Gastrocnemius medialis (tissue), 4 donors: ENCODE measurements around the gene LAMA1. TPM values are rescaled to one million over a fixed set of nuclear protein-coding genes. Genes with fewer than 3 reads are reported as not detected.

Source experiments
- ATAC-seq, 2 donors: fragments of 150-250 bp; one replicate each; pipeline ENCODE4 v1.9.1; 2016
- DNase-seq, 2 donors: peaks; one replicate each; pipeline ENCODE4 v3.0.0-alpha.2; 2019
- H3K27ac ChIP-seq, 4 donors: fragments of 200-600 bp; sonication (generic); 1 replicate in 1 of 4; 2 replicates in 3 of 4; pipeline ENCODE4 v1.5.1; 2016 to 2018; ENCODE audit warnings: mild to moderate bottlenecking in 2 of 4, moderate library complexity in 1 of 4
- H3K27me3 ChIP-seq, 3 donors: fragments of 200-600 bp; sonication (generic) in 2 of 3; 1 replicate in 1 of 3; 2 replicates in 2 of 3; pipeline versions ENCODE4 v1.5.1 to v1.6.0; 2016 to 2019; ENCODE audit warnings: mild to moderate bottlenecking in 1 of 3, moderate library complexity in 1 of 3
- H3K36me3 ChIP-seq, 2 donors: fragments of 200-600 bp; sonication (generic) in 1 of 2; one replicate each; pipeline ENCODE4 v1.5.1; 2017 to 2018
- H3K4me1 ChIP-seq, 2 donors: fragments of 200-600 bp; sonication (generic) in 1 of 2; one replicate each; pipeline ENCODE4 v1.5.1; 2016 to 2017; ENCODE audit warnings: mild to moderate bottlenecking in 2 of 2
- H3K4me3 ChIP-seq, 4 donors: fragments of 200-600 bp; sonication (generic) in 3 of 4; 1 replicate in 1 of 4; 2 replicates in 3 of 4; pipeline ENCODE4 v1.5.1; 2016 to 2019; ENCODE audit warnings: mild to moderate bottlenecking in 2 of 4
- H3K9me3 ChIP-seq, 3 donors: fragments of 200-600 bp; sonication (generic) in 2 of 3; 1 replicate in 1 of 3; 2 replicates in 2 of 3; pipeline ENCODE4 v1.5.1; 2016 to 2019
- CTCF ChIP-seq, 5 experiments: fragments of 450-650 bp in 3 of 5; fragments of 200-600 bp in 2 of 5; sonication (generic) in 2 of 5; IDR thresholded peaks in 4 of 5; conservative IDR thresholded peaks in 1 of 5; 1 replicate in 4 of 5; 2 replicates in 1 of 5; pipeline ENCODE4 v1.5.1; 2016 to 2019; ENCODE audit warnings: antibody characterized with exemption in 5 of 5, mild to moderate bottlenecking in 3 of 5, moderate library complexity in 3 of 5
- POLR2A ChIP-seq, 2 donors: fragments of 450-650 bp; IDR thresholded peaks; one replicate each; pipeline ENCODE4 v1.6.1; 2017; ENCODE audit warnings: antibody characterized with exemption in 2 of 2, mild to moderate bottlenecking in 2 of 2, moderate library complexity in 2 of 2
- in situ Hi-C, 4 donors: fragments of 200-750 bp; cut with MboI; loops; one replicate each; pipeline versions ENCODE4 v1.15.0 to v1.8.0; 2017; ENCODE audit warnings: low sequenced_read_pairs in 4 of 4
- intact Hi-C: fragments of 100-400 bp; cut with DNase I; formaldehyde crosslinking; loops from one replicate; pipeline ENCODE4 v1.15.1; 2023; ENCODE audit warnings: low total_unique reads
- total RNA-seq, 4 donors: library from RNA; depleted of rRNA; stranded (reverse); fragments of >200 nt; gene quantifications; one replicate each; pipeline versions ENCODE4 v1.1.0 to v1.2.3, GENCODE V29; 2016

LAMA1 gene
- total RNA-seq, 4 donors from 2014 or later, result 0.05 to 0.44 (median 0.09) TPM

- ATAC-seq, result no peak
These were observed 89.0 kb downstream of the LAMA1 start for GRCh38 chr18:7028625-7029024.

DNA sequence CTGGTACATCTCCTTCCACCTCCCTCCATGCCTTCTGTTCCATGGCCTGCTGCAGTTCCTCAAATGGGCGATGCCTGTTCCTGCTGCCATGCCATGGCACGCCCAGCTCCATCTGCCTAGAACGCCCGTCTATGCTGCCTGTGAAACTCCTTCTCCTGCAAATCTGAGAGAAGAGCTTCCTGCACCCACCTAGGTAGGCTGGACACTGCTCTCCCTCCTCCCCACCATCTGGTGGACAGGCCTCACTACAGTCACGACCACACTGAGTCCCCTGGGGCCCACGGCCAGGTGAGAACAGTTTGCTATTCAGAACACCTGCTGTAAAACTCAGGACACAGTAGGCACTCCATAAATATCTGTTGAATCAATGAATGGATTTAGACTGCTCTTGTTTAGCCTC, 92.4 kb downstream of the LAMA1 start:
- in situ Hi-C loops (loop anchor here in 1 of 4 donors (10.0 kb wide), 1 partner anchor 60 kb away; no protein-coding TSS in a partner anchor), intact Hi-C loops (no loop called here)
- H3K27me3 ChIP-seq, result no peaks in the 10 kb centered on the region

More at GRCh38 chr18:7028625-7029024, 89.0 kb downstream of the LAMA1 start:
- Histone ChIP-seq H3K27me3 (no peaks in the 10 kb centered on the region), H3K9me3 (no peaks in the 10 kb centered on the region), H3K4me1 (no peaks in the 10 kb centered on the region), H3K27ac (no peak overlapping the region), H3K4me3 (no peak overlapping the region), H3K36me3 (no peaks in the 10 kb centered on the region)
- in situ Hi-C loops, result loop anchor here in 1 of 4 donors (10.0 kb wide), 1 partner anchor 56 kb away; no protein-coding TSS in a partner anchor
- TF ChIP-seq CTCF (IDR thresholded peaks at IDR 0.05 in 4 of 5, conservative IDR thresholded peaks at IDR 0.05 in 1 of 5) (no peak), POLR2A (IDR thresholded peaks at IDR 0.05) (no peak)
- DNase-seq, result no peak
- intact Hi-C loops, result no loop called here

DNA sequence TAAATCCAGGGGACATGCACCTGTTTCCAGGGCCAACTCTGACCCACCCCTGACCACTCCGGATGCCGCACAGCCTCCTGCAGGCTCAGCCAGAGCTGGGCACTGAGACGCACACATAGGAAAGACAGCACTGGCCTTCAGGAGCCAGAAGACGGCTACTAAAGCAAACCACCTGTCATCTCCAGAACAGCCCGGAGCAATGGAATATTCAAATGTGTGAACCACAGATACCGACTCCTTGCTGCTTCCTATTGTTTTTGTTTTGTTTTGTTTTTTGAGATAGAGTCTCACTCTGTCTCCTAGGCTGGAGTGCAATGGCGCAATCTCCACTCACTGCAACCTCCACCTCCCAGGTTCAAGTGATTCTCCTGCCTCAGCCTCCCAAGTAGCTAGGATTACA, 94.0 kb downstream of the LAMA1 start:
- no peak overlapping the region for H3K4me3 ChIP-seq
- in situ Hi-C loops, result loop anchor here in 1 of 4 donors (10.0 kb wide), 1 partner anchor 61 kb away; no protein-coding TSS in a partner anchor
- no peaks in the 10 kb centered on the region for H3K36me3 ChIP-seq

More for the DNA sequence above, 92.4 kb downstream of the LAMA1 start:
- no peak for ATAC-seq
- H3K36me3 ChIP-seq, result no peaks in the 10 kb centered on the region
- TF ChIP-seq CTCF (IDR thresholded peaks at IDR 0.05 in 4 of 5, conservative IDR thresholded peaks at IDR 0.05 in 1 of 5) (no peak), POLR2A (IDR thresholded peaks at IDR 0.05) (no peak)
- no peak for DNase-seq
- no peak overlapping the region for H3K4me3 ChIP-seq
- H3K9me3 ChIP-seq, result no peaks in the 10 kb centered on the region
- no peaks in the 10 kb centered on the region for H3K4me1 ChIP-seq
- no peak overlapping the region for H3K27ac ChIP-seq

GRCh38 chr18:7023063-7023580, 94.5 kb downstream of the LAMA1 start:
- intact Hi-C loops (no loop called here), in situ Hi-C loops (loop anchor here in 1 of 4 donors (10.0 kb wide), 1 partner anchor 62 kb away; no protein-coding TSS in a partner anchor)
- ATAC-seq, result no peak

More for the DNA sequence above, 94.0 kb downstream of the LAMA1 start:
- intact Hi-C loops, result no loop called here
- no peak for TF ChIP-seq POLR2A (IDR thresholded peaks at IDR 0.05)
- TF ChIP-seq CTCF (IDR thresholded peaks at IDR 0.05 in 4 of 5, conservative IDR thresholded peaks at IDR 0.05 in 1 of 5), result no peak
- no peak for DNase-seq
- Histone ChIP-seq H3K9me3 (no peaks in the 10 kb centered on the region), H3K27ac (no peak overlapping the region), H3K27me3 (no peaks in the 10 kb centered on the region), H3K4me1 (no peaks in the 10 kb centered on the region)
- no peak for ATAC-seq

More at GRCh38 chr18:7023063-7023580, 94.5 kb downstream of the LAMA1 start:
- H3K27me3 ChIP-seq, result no peaks in the 10 kb centered on the region
- H3K27ac ChIP-seq, result no peak overlapping the region
- no peaks in the 10 kb centered on the region for H3K36me3 ChIP-seq
- no peaks in the 10 kb centered on the region for H3K9me3 ChIP-seq
- no peaks in the 10 kb centered on the region for H3K4me1 ChIP-seq
- H3K4me3 ChIP-seq, result no peak overlapping the region
- DNase-seq, result no peak
- TF ChIP-seq POLR2A (IDR thresholded peaks at IDR 0.05) (no peak), CTCF (IDR thresholded peaks at IDR 0.05 in 4 of 5, conservative IDR thresholded peaks at IDR 0.05 in 1 of 5) (no peak)
